ENCODE results near the gene KCNMA1. TPM values are rescaled to one million over a fixed set of nuclear protein-coding genes. Genes with fewer than 3 reads are reported as not detected.
"Not testable (repeated sequence)": the region's sequence is repeated elsewhere in the genome, so short reads cannot be mapped to it uniquely, and the experiment has no call there.

The KCNMA1 gene
- total RNA-seq, 1 donor from 2014 or later: 20.6 TPM

DNA sequence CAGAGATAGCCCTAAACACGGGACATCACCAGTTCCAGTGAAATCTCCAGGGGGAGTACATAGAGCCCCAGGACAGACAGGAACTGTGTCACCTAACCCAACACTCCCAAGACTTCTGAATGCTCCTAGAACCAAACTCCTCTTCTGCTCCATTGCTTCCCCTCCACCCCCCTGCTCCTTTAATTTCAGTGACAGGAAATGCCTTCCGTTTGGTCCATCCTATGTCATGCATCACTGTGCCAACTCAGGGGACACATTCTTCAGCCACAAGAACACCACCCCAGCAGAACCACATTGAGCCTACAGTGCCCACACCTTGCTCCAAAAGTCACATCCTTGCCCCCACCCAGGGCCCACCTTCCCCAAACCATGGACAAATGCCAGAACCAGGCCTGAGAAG, 100.5 kb downstream of the KCNMA1 start:
- DNase-seq (ENCODE audit: low spot score): no peak

DNA sequence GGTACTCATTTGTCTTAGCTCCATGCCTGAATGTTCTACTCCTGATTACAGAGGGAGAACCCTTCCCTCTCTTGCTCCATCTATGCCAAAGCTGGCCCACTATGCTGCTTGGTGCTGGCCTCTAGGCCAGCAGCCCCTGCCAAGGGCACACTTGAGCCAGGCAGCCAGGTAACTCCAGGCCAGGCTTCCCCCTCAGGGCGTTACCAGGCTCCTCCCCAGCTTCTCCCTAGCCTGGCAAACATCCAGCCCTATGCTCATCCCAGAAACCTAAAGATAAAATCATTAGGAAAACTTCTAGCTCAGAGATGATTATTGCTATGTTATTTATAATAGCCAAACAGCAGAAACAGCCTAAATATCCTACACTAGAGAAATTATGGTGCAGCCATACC, 103.7 kb downstream of the KCNMA1 start:
- no peak for DNase-seq (ENCODE audit: low spot score)

- no peak for DNase-seq (ENCODE audit: low spot score)
Observed at GRCh38 chr10:77533146-77533886, 104.3 kb downstream of the KCNMA1 start.

DNA sequence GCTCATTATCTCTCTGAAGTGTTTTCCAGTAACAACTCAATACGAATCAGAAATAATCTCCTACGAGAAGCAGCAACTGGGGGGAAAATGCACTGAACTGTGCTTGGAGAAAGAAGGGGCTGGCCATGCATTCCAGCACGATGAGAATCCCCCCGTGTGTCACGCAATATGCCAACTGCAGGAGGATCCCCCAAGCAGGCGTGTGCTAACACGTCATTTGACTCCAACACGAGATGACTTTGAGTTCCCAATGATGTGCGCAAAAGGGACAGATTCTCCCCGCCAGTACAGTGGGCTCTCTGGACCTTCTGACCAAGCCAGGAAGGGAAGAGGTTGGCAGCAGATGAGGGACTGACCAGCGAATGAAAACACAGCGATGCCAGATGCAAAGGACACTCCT, 105.5 kb downstream of the KCNMA1 start:
- no peak for DNase-seq (ENCODE audit: low spot score)

DNA sequence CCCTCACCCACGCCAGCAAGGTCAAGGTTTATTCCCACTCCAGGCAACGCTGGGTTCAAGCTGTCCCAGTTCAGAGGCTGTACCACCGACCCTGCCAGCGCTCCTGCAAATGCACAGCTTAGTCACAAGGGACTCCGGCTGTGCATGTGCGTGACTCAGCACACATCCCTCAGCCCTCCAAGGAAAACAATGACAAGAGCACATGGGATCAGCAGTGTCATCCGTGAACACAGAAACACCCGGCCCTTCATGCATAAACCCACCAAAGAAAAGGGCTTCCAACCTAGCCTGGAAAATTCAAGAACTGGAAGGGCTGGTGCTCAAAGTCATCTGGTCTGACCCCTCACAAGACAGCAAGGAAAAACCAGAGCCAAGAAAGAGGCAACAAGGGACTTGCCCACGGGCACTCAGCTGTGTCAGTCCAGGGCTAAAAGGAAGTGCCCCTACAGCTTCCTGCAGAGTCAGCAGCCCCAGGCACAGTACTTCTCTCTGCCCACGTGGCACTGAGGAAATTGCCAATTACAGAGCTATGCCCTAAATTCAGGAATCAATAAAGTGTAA, 106.1 kb downstream of the KCNMA1 start:
- no peak for DNase-seq (ENCODE audit: low spot score)

DNA sequence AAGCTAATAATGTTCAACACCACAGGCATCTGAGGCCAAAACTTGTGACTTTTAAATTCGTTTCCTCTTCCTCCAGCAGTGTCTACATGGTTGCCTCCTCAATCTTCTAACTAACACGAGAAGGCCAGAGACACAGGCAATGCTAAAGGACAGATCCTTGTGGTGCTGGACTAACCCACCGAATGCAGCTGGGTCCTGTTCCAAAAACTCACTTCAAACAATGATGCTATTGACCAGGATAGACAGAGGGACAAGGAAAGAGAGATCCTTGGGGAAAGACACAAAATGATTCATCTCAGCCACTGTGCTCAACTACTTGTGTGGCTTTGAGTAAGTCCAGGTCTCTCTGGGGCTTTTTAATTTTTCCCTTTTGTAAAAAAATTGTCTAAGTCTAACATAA, 107.6 kb downstream of the KCNMA1 start:
- no peak for DNase-seq (ENCODE audit: low spot score)

- DNase-seq (ENCODE audit: low spot score): no peak
Observed at GRCh38 chr10:77529050-77529576, 108.5 kb downstream of the KCNMA1 start.

GRCh38 chr10:77527839-77528238, 109.8 kb downstream of the KCNMA1 start:
- DNase-seq (ENCODE audit: low spot score): no peak

- no peak for DNase-seq (ENCODE audit: low spot score)
Observed at GRCh38 chr10:77526868-77527617, 110.6 kb downstream of the KCNMA1 start.

- DNase-seq (ENCODE audit: low spot score): no peak
Observed at GRCh38 chr10:77524281-77524711, 113.3 kb downstream of the KCNMA1 start.

GRCh38 chr10:77522268-77522809, 115.3 kb downstream of the KCNMA1 start:
- no peak for DNase-seq (ENCODE audit: low spot score)

- no peak for DNase-seq (ENCODE audit: low spot score)
Observed at GRCh38 chr10:77520995-77521394, 116.6 kb downstream of the KCNMA1 start.

- no peak for DNase-seq (ENCODE audit: low spot score)
Observed at GRCh38 chr10:77520290-77520689, 117.3 kb downstream of the KCNMA1 start.

DNA sequence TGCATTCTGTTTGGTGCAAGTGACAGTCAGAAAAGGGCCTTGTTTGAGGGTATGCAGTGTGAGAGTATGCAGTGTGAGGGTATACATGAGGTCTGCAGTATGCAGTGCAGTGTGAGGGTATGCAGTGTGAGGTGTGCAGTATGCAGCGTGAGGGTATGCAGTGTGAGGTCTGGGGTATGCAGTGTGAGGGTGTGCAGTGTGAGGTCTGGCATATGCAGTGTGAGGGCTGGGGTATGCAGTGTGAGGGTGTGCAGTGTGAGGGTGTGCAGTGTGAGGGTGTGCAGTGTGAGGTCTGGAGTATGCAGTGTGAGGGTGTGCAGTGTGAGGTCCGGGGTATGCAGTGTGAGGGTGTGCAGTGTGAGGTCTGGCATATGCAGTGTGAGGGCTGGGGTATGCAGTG, 117.8 kb downstream of the KCNMA1 start:
- DNase-seq (ENCODE audit: low spot score): not testable (repeated sequence)

DNA sequence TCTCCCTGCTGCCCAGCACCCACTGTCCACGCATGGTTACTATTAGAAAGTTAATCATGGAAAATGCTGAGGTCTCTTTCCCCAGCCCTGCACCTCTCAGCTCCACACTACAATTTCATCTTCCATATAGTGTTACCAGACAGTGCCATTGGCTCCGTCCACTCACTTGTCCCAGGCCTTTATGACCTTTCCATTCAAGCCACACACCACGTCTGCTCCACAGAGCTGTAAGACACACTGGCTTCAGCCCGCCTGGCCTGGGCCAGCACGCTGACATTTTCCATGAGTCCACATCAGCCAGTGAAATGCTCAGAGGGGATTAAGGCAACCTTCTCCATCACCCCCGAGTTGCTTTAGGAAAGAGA, 118.7 kb downstream of the KCNMA1 start:
- DNase-seq (ENCODE audit: low spot score): no peak

DNA sequence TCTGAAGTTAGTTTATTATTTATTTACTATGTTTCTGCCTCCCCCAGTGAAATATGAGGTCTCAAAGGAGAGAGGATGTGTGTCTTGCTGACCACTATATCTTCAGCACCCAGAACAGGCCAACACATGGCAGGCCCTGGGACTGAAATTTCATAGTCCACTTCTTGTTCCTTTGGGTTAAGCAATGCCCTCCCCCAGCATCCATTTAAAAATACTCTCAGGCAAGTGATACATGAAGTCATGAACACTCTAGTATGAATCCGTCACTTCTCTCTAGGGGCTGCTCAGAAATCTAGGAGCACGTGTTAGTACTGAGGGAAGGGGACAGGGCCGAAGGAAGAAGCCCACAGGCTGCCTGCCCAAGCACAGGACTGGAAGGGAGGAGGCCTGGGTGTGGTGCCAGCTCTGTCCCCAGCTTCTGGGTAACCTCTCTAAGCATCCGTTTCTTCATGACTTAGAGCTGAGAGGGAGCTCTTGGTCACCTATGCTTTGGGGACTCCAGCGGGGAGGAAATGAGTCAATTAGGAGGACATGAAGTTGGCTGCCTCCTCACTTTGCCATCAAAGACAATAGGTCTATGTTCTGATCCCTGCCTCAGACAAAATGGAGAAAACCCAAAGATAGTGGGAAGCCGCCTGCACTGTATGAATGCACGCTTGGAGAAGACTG, 119.2 kb downstream of the KCNMA1 start:
- no peak for DNase-seq (ENCODE audit: low spot score)

DNA sequence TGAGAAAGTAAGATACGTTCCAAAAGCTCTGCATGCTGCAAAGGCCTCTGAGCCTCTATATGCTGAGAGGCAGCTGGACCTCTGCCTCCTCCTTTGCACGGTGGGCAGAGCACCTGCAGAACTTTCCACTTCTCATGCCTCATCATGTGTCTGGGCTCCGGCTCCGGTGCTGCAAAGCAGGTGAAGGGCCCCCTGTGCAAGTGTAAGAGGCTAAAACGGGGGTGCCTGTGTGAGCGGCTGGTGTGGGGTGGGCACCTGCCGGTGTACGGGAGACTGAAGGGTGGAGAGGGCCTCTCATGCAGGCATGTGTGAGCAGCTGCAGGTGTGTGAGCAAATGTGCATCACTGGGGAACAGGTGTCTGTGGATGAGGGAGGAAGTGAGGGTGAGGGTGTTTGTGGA, 121.0 kb downstream of the KCNMA1 start:
- DNase-seq (ENCODE audit: low spot score): no peak

GRCh38 chr10:77514870-77515269, 122.7 kb downstream of the KCNMA1 start:
- DNase-seq (ENCODE audit: low spot score): no peak

- no peak for DNase-seq (ENCODE audit: low spot score)
Observed at GRCh38 chr10:77513781-77514331, 123.8 kb downstream of the KCNMA1 start.

DNA sequence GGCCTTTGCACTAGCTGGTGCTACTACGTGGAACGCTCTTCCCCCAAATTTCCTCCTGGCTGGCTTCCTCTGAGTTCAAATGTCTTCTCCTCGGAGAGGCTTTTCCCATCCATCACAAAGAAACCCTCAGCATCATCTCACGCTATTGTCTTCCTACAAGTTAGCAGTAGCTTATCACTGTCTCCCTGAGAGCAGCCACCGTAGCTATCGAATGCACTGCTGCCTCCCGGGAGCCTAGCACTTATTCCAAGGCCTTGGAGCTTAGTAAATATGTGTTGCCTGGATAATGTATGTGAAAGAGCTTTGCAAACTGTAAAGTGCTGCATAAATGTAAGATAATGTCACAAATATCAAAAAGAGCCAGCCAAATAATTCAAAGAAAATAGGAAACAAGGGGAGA, 124.4 kb downstream of the KCNMA1 start:
- no peak for DNase-seq (ENCODE audit: low spot score)

DNA sequence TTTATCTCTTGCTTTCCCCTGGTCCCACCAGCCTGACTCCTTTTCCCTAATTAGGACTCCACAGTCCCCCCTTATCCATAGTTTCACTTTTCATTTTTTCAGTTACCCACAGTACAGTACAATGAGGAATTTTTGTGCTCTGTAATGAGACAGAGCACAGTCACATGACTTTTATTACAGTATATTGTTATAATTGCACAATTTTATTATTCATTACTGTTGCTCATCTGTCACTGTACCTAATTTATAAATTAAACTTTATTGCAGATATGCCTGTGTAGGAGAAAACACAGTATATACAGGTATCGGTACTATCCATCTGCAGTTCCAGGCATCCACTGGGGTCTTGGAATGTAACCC, 125.4 kb downstream of the KCNMA1 start:
- DNase-seq (ENCODE audit: low spot score): no peak

Data from mesenteric fat pad (tissue), 1 donor.